HT-29 (cell line): ENCODE results near the gene IQGAP2. TPM values are rescaled to one million over a fixed set of nuclear protein-coding genes. Genes with fewer than 3 reads are reported as not detected.

ENCODE experiments used
- DNase-seq: peaks from one replicate; pipeline ENCODE4 v3.0.0-alpha.2; 2015; ENCODE audit warnings: low spot score
- total RNA-seq: library from RNA; depleted of rRNA; stranded (reverse); fragments of >200 nt; shearing (Covaris generic); gene quantifications from 2 replicates; pipeline ENCODE4 v1.2.3, GENCODE V29; 2014

IQGAP2 gene
- total RNA-seq, 1 experiment from 2014 or later = 18.6 TPM

GRCh38 chr5:76450054-76450453 is 47.0 kb downstream of the IQGAP2 start:
- no peak for DNase-seq

GRCh38 chr5:76451031-76451701 is 48.1 kb downstream of the IQGAP2 start:
- no peak for DNase-seq

GRCh38 chr5:76455531-76456133 is 52.5 kb downstream of the IQGAP2 start:
- no peak for DNase-seq

GRCh38 chr5:76456258-76456657 is 53.2 kb downstream of the IQGAP2 start:
- DNase-seq = no peak

DNA sequence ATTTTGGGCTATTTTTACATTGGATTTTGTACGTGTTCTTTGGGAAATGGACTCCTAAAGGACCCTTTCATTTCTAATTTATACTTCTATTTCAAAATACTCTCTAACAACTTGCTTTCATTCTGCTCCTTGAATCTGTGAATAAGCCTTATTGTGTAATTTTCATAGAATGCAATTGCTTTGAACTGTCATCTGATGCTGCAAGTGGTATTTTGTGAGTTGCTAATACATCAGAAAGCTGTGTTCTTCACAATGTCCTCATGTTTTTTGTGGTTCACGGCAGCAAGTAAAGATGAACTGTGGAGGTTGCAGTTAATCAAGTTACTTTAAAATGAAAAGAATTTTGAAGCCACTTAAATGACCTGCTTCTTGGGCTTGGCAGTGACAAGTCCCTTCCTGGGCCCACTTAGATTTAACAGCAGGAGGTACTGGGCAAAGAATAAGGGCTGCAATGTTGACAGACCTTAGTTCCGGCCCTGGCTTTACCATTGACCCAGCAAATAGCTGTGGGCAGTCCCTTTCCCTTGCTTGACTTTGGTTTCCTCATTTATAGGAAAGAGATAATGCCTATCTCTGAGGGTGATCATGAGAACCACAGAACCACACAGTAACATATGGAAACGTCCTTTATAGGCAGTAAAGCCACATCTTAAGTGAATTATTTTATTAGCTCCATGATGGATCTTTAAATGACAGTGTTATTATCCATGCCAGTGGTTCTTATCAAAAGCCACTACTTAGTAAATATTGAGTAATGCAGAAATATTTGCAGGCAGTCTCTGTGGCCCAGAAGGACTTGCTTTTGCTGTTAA is 54.8 kb downstream of the IQGAP2 start:
- peak; percentile 76 for DNase-seq

DNA sequence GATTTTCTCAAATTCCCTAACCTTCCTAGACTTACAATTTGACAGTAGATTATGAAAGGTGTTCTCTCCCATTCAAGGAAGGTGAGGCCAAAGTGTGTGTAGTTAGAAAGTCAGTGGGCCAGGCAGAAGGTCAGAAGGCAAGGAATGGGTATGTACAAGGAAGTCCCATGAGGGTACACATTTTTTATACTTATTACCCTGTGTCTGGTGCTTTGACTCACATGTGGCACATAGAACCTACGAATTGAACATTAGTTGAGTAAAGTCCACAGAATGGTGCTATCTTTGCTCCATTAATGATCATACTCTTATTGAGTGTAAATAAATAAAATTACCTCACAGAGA is 55.4 kb downstream of the IQGAP2 start:
- no peak for DNase-seq

GRCh38 chr5:76460104-76460503 is 57.0 kb downstream of the IQGAP2 start:
- DNase-seq = no peak

DNA sequence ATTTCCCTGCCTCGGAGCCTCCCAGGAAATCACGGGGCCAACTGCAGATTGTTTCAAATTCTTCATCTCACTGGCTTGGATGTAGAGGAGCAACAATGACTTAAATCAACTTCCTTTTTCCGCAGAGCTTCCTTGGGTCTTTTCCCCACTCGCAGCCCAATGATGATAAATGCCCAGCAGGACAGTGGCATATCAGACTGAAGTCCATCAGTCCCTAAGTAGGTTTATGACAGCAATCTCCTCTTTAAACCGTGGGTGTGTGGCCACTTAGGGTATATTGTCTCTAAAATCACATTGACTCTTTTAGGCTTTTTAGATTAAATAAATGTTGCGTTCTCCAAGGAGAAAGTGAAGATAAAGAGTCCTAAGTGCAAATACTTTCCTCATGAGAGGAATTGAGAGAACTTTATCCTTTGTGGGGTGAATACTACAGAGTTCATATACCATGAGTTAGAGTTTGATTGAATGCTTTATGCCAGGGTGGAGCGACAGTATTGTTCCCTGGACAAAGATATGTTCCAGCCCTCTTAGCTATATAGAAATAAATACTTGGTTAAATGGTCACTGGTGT is 59.1 kb downstream of the IQGAP2 start:
- no peak for DNase-seq

DNA sequence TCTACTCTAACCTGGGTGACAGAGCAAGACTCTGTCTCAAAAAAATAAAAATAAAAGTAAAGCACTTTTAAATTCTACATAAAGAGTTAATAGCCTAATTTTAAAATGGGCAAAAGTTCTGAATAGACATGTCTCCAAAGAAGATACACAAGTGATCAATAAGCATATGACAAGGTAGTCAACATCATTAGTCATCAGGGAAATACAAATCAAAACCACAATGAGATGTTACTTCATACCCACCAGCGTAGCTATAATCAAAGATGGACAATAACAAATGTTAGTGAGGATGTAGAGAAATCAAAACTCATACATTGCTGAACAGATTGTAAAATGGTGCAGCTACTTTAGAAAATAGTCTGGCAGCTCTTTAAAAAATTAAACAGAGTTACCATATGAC is 64.1 kb downstream of the IQGAP2 start:
- no peak for DNase-seq

- DNase-seq = no peak
Measured at GRCh38 chr5:76468635-76469425, 65.7 kb downstream of the IQGAP2 start.

GRCh38 chr5:76469656-76470290 is 66.7 kb downstream of the IQGAP2 start:
- no peak for DNase-seq

- no peak for DNase-seq
Measured at GRCh38 chr5:76470976-76471375, 67.9 kb downstream of the IQGAP2 start.

- no peak for DNase-seq
Measured at GRCh38 chr5:76471406-76471805, 68.3 kb downstream of the IQGAP2 start.

DNA sequence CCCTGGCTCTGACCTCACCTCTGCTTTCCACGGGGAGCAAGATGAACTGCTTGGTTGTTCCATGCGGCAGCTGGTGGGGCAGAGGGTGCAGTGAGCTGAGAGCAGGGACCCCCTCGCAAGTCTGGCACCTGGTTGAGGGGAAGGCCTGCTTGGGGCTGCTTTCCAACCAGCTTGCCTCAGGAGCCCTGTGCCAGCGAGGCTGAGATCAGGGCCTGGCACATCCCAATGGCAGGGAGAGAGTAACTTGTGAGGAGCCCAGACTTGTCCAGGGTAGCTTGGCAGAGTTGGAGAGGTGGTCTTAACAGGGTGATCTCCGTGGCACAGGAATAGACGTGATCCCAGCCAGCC is 68.9 kb downstream of the IQGAP2 start:
- no peak for DNase-seq

- DNase-seq = no peak
Measured at GRCh38 chr5:76472335-76473008, 69.4 kb downstream of the IQGAP2 start.

GRCh38 chr5:76473009-76473336 is 69.9 kb downstream of the IQGAP2 start:
- DNase-seq = no peak

GRCh38 chr5:76473661-76474060 is 70.6 kb downstream of the IQGAP2 start:
- DNase-seq = no peak

DNA sequence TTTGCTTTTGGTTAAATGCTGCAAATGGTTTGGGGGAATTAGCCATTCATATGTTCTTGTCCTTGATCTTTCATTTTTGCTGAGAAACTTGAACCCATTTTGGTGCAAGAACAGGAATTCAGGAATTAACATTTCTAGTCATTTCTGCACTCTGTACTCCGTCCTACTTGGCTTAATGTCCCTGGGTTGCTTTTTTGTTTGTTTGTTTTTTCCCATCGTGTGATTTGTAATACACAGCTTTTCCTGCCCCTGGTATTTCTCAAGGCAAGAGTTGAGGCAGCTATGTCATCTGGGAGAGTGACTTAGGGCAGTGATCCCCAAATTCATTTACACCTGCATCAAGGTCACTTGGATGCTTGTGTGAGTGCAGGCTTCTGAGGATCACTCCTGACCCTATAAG is 71.3 kb downstream of the IQGAP2 start:
- DNase-seq = no peak

DNA sequence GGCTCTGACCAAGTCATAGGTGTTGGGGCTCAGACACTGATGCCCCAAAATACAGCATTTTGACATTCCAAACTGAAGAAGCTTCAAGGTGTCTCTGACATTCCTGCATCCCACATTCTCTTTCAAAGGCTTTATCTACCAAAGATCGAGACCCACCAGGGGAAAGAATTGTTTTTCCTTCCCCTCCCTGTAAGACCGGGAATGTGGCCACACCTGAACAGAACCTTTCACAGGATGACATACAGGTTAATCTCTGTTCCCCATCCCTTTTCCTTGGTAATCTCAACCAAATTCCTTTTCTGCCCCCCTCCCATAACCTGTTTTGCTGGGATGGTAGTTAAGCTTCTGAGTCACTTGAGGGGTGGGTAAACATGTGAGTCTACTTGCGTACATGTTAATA is 72.3 kb downstream of the IQGAP2 start:
- DNase-seq = no peak

- peak; percentile 61 for DNase-seq
Measured at GRCh38 chr5:76475936-76476335, 72.9 kb downstream of the IQGAP2 start.

DNA sequence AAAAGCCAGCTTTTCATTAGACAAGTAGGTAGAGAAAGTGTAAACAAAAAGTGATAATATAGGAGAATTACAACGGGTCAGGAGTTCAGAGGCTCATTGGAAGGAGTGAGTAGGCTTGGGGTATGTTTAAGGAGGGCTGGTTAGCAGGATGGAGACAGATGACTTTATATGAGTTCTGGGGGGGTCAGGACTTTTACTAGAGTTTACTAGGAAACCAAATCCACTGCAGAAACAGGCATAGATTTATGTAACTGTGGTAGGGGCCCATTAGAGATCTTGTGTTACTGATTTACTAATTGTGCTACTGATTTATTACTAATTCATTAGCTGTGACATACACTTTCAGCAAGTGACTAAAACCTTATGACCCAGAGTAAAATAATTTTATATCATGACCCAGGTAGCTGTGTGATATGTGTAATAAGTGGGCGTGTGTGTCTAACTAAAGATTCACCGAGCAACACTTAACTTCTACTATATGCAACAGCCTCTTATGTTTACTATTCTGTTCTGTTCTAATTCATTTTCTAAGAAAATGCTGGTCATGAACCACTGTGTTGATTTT is 73.5 kb downstream of the IQGAP2 start:
- DNase-seq = peak; percentile 31
